ENCODE data around the gene ASB18.
"Not testable (repeated sequence)": the region's sequence is repeated elsewhere in the genome, so short reads cannot be mapped to it uniquely, and the experiment has no call there.

The ASB18 gene, protein sequence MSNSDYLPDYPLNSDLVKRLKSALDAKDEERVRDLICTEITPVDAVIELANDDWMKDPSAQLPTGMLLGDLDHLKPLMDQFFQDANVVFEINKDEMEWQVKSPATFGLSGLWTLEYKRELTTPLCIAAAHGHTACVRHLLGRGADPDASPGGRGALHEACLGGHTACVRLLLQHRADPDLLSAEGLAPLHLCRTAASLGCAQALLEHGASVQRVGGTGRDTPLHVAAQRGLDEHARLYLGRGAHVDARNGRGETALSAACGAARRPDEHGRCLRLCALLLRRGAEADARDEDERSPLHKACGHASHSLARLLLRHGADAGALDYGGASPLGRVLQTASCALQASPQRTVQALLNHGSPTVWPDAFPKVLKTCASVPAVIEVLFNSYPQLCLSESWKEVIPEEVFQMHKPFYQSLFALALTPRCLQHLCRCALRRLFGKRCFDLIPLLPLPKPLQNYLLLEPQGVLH

DNA sequence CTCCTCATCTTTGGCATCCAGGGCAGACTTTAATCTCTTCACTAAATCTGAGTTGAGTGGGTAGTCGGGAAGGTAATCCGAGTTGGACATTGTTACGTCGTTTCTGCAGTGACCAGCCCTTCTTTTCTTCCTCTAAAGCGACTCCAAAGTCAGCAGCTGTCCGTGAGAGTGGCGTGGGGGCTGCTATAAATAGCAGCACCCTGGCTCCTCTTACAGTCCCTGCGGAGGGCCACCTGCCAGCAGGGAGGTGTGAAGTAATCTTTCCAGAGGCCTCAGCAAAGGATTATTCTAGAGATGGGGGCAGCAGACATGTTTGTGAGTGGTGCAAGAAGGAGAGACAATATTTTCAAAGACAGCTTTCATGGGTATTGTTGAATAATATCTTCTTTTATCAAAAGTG lies at the start of gene ASB18:
Gene ASB18 (minus strand): TSS at position 151 of the 400 bp plus-strand sequence. CDS start 61 bp downstream, at position 90.
- DNase-seq: no peak

DNA sequence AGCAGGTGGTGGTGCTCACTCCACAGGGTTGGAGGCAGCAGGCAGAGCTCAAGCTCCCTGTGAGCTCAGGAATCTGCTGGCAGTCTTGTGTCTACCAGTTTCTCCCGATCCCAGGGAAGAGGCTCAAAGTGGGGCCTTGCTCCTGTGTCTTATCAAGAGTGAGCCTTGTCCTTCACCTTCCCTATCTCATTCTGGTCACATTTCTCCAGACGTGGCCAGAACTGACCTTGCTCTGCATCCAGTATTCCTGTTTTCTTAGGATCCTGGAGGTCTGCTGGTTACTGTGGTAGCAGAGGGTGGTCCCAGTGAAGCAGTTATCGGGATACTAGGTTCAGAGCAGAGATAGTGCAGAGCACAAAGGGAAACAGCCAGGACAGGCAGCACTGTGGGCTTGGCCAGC lies 47.1 kb upstream of the ASB18 start:
- DNase-seq: no peak

DNA sequence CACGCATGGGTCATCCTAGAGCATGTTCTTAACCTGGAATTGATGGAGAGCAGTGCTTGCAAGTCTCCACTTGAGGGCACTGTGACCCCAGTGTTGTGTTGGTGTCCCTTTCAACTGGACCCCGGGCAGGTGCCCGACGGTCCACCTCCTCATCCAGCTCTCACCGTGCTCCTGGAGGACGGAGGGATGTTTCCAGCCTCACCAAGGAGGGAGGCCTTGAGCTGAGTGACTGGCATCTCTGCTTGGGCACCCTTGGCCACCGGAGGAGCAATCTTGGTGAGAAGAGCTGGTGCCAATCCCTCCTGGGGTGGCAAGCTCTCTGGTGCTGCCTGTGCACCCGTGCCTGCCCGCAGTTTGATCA lies 45.4 kb upstream of the ASB18 start:
- peak; percentile 21 for DNase-seq

DNA sequence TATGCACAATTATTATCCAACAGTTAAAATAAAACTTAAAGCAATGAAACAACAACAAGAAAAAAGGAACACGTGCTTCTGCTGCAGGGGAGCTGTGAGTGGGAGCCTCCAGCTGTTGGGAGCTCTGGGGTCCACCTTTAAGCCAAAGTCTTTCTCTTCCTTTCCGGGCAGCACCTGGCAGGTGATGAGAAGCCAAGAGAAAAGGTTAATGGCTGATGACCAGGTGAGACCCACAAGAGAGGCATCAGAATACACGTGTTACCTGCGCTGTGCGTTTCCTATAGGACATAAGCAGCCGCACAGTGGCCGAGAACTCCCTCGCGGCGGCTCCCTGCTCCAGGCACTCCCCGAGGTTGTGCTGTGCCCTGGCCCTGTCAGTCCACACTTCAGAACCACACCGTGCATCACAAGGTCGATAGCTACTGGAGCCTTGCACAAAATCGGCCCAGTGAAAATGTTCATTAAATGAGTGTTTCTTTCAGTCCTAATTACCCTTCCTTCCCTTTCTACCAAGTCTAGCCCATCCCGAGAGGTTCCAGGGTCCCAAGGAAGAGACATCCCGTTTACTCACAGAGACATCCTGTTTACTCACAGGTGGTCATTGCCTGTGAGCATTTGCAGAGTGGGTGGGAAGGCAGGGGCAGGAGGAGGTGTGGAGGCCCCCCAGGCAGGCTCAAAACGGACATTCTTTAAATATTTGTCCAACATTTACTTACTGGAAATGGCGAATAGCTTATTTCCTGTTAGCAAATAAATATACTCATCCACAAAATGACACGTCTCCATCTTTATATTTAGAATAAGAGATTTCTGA lies 44.9 kb upstream of the ASB18 start:
- DNase-seq: no peak

DNA sequence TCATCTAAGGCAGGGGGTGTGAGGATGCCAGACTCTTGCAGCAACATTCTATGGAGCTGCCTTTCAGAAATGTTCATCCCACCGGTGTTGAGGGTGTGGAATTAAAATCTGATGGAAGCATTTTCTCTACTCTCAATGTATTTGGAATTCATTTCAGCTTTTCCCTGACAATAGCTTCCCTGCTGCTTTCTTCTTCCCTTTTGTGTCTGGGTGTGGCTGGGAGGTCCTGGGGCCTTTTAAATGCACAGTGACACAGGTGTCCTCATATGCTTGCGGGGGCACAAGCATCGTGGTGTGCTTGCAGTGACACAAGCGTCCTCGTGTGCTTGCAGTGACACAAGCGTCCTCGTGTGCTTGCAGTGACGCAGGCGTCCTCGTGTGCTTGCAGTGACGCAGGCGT lies 43.4 kb upstream of the ASB18 start:
- DNase-seq: no peak

DNA sequence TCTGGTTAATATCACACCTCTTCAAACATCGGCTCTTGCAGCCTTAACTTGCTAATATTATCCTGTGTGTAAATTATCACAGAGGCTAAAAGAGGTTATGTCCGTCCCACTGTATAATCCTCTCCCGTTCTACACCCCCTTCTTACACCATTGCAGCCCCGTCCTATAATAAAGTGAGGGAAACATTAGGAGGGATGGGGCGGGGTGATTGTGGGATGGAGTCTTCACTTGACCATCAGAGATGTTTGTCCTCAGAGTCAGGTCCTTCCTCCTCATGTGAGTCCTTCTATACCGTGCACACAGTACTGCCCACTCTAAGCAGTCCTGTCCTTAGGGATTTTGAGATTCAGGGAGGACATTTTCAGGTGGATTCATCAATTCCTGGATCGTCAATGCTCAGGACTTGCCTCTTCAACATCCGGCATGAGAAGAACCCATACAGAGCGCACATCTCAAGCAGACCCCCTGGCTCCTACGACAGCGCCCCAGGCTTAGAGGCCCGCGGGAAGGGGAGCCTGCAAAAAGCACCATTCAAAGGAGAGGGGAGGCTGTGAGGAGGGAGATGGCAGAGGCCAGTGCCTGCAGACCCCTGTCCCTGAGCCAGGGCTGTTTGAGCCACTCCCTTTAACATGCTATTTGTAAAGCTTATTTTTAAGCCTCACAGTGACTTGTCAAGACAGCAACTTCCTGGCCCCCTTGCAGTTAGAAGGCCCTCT lies 42.8 kb upstream of the ASB18 start:
- DNase-seq: no peak

DNA sequence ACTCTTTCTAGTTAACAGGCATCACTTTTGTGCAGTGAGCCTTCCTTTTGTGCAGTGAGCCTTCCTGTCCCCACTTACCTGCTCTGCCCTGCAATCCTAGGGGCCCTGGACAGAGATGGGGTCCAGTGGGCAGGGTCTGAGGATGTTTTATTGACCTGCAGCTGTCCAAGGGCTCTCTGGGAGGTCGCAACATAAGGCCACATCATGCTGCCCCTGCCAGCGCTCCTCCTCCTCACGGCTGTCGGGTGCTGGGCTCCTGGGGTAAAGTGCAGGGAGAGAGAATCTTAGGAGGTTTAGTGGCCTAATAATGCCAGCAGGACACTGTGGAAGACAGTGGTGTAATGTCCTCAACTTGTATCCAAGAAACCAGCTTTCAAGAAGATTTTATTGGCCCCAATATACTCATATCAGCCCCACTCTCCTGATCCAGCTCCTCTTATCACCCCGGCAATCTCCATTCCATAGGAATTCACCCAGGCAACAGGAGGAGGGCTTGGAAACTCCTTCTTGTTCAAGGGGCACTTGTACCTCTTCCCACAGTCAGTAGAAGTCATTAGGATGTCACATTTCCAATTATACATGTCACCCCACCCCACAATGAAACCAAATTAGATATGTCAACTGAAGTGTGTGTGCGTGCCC lies 41.9 kb upstream of the ASB18 start:
- no peak for DNase-seq

DNA sequence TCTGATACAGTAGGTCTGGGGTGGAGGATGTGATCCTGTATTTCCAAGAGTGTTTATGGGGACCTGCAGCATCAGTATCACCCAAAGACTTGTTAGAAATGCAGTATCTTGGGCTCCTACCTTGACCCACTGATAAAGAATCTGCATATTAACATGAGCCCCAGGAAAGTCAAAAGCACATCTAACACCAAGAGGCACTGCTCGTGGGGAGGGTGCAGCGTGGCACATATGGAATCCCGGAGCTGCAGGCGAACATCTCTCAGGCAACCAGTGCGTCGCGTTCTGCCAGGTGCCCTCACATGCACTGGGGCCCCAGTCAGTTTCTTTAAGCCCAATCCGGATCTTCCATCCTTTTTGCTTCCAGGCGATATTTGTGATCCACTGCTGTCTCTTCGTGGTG lies 41.3 kb upstream of the ASB18 start:
- DNase-seq: no peak

DNA sequence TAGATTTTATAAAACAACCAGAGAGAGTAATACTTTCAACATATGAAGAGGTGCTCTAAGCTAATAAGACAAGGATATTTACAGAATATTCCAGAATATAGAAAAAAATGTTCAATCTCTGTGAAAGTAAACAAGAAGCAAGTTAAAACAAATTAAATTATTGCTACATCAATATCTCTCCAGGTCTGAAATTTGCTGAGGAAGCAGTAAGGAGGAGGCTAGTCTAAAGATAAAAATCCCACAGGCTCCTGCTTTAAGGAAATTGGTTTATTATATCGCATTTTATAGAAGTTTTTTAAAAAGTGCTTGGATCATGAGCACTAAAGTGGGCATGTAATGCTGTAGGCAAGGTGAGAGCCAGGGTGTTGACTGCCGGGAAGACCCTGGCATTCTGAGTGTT lies 39.7 kb upstream of the ASB18 start:
- DNase-seq: no peak

DNA sequence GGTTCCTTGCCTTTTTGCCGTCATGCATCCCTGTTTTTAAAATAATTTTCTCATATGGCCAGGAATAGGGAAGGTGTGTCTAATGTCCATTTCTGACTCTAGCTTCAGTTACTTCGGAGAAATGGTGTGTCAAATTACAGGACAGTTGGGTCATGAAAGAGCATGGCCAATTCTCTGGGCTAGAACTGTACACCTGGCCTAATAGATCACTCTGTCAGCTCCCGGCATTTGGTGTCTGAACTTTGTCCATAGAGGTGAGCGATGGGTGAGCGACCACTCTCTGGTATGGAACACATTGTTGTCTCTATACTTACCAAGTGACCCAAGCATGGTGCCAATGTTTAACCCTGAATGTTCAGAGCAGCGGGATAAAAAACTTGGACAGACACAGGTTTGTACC lies 38.3 kb upstream of the ASB18 start:
- DNase-seq: no peak

DNA sequence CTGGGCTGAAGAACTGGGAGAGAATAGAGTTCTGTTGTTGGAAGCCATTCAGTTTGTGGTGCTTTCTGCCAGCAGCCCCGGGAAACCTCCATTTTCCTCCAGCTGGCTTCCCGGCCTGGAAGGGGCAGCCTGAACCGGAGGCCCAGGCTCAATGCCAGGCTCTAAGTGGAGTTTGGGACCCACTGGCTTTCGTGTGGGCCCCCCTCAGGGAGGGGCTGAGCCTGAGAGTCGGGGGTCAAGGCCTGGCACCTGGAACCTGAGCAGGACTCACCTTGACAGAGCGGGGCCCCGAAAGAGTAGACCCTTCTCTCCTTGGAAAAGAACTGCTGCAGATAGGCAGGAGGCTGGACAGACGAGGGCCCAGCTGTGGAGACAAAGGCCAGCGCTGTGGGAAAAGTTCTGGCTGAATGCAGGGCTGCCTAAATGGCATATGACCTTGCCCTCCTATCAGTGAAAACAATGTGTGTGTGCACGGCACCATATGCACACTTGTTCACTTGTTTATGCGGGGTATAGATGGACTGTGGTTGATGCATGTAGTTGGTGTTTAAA lies 34.8 kb upstream of the ASB18 start:
- DNase-seq: no peak

DNA sequence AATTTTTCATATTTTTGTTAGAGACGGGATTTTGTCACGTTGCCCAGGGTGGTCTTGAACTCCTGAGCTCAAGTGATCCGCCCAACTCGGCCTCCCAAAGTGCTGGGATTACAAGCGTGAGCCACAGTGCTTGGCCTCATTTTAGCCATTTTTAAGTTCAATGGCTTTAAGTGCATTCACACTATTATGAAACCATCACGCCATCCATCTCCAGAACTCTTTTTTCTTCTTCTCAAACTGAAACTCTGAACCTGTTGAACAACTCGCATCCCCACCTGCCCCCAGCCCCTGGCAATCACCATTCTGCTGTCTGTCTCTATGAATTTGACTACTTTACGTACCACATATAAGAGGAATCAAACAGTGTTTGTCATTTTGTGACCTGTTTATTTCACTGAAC lies 31.3 kb upstream of the ASB18 start:
- no peak for DNase-seq

DNA sequence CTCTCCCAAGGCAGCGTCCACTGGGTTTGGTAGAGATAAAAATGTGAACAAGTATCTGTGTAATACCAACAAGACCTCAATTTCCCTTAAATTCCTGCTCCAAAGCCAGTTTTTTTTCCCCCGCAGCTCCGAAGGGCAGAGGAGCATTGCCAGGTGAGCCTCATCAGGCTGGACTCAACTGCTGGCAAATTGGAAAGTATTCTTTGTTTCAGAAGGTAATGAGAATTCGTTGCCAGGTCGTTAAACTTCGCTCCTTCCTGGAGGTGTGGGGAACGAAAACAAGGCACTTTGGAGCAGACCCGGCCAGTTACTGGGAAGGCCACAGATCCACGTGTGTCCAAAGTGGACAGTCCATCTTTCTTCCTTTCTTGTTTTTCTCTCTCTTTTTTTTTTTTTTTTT lies 30.4 kb upstream of the ASB18 start:
- no peak for DNase-seq

DNA sequence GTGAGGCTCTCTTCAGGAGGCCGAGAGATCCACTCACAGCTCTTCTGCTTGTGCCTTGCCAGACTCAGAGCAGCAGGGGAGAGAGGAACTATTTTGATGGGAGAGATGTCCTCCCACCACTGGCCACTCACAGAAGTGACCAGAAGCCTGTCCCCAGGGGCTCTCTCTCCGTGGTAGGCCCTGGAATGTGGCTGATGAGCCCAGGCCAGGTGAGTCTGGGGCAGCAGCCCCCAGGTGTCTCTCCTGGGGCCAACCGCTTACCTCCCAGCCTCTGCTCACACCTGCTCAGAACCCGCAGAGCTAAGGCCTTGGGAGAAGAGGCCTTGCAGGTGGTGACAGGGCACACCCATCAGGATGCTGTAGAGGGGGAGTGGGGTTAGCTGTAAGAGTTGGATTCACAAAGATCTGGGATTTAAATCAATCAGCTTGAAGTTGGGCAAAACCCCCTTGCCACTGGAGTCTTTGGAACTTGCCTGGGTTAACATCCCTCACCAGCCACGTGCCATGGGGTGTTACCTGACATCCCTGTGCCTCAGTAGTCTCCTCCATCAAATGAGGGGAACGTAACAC lies 29.1 kb upstream of the ASB18 start:
- no peak for DNase-seq

DNA sequence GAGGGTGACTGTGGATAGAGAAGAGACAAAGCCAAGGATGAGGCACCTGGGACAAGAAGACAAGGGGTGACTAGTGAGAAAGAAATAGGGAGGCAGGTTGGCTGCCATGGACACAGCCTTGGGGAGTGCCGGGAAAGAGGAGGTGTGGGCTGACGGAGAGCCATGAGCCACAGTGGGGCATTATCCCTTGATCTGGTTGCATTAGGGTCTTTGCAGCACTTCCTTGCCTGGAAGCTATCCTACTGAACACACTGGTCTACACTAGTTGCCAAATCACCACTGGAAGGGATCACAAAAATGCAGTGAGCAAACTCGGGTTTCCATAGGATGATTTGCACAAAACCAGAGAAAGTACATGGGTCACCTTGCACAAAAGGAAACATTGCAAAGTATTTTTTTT lies 27.7 kb upstream of the ASB18 start:
- DNase-seq: no peak

DNA sequence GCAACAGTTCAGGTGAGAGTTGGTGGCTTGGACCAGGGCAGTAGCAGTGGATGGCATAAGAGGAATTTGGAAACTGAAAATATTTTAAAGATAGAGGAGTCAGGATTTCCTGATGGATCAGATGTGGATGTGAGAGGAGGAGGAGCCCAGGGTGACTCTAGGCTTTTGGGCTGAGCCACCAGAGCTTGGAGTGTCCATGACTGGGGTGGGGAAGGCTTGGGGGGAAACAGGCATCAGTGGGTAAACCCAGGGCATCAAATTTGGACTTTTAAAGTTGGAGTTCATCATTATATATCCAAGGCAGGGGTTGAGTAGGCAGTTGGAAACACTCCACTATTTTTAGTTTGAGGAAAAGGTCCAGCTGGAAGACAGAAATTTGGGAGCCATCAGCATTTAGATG lies 27.3 kb upstream of the ASB18 start:
- no peak for DNase-seq

DNA sequence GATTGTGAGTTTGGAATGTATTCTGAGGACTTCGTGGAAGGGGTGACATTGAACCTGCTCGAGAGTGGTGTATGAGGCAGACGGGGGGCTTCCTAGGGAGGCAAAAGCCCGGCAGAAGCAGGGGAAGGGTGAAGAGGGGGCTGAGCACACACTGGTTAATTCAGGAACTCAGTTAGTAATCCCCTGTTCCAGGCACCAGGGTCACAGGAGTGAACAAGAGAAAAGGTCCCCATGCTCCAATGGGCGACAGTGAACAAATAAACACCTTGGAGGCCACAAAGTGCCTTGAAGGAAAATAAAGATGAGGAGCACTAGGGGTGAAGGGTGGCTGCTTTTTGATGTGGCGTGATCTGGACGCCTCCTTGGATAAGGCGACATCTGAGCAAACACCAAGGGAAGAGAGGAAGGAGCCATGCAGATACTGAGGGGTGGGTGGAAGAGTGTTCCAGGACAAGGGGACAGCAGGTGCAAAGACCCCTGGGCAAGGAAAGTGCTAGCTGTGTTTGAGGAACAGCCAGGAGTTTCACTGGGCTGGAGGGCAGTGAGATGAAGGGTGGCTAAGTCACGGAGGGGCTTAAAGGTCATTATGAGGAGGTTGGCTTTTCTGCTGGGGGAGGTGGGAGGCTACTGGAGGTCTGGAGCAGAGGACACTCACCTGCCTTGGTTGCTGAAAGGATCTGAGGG lies 26.7 kb upstream of the ASB18 start:
- no peak for DNase-seq

DNA sequence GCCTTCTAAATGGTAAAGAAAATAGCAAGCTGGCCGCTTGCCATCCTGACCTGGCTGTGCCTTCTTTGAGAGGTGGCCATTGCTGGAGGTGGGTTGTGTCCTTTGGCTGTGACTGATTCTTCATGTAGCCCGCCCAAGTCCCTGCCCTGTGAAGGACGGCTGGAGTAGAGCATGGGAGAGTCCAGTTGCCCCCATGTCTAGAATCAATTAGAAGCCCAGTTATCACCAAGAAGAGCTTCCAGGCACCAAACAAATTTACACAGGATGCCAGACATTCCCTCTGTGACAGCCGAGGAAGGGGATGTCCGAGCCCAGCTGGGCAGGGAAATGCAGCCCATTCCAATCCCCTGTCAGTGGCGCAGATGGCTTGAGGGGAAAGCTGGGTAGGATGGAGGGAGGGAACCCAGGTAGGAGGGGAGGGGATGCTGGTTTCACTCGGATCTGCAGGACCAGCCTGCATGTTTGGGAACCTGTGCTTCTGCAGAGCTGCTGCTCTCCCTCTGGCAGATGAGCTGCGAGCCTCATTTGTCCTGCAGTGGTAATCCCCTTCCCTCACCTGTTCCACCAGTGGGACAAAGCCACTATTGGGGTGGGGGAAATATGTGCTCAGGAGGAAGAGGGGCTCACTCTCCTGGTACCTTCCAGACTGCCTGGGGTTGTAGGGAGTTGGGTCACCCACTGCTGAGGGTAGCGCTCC lies 25.7 kb upstream of the ASB18 start:
- DNase-seq: no peak

DNA sequence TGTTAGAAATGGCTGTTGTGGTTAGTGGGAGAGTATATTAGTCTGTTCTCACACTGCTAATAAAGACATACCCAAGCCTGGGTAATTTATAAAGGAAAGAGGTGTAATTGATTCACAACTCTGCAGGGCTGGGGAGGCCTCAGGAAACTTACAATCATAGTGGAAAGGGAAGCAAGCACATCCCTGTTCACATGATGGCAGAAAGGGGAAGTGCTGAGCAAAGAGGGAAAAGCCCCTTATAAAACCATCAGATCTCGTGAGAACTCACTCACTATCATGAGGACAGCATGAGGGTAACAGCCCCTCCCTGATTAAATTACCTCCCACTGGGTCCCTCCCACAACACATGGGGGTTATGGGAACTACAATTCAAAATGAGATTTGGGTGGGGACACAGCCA lies 24.2 kb upstream of the ASB18 start:
- not testable (repeated sequence) for DNase-seq

DNA sequence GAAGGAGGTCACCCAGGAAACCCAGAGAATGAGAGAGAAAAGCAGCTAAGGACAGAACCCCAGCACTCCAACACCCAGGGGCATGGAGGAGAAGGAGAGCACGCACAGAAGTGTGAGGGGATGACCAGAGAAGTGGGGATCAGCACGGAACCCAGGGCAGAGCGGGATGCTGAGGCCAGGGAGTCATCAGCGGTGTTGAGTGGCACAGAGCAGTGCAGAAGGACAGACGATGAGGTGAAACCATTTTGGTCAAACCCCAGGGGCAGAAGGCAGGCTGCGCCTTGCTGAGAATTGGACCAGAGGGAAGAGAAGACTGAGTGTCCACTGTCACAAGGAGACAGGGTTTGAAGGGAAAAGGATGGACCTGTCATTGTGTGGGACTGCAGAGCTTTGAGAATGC lies 23.4 kb upstream of the ASB18 start:
- DNase-seq: no peak

DNA sequence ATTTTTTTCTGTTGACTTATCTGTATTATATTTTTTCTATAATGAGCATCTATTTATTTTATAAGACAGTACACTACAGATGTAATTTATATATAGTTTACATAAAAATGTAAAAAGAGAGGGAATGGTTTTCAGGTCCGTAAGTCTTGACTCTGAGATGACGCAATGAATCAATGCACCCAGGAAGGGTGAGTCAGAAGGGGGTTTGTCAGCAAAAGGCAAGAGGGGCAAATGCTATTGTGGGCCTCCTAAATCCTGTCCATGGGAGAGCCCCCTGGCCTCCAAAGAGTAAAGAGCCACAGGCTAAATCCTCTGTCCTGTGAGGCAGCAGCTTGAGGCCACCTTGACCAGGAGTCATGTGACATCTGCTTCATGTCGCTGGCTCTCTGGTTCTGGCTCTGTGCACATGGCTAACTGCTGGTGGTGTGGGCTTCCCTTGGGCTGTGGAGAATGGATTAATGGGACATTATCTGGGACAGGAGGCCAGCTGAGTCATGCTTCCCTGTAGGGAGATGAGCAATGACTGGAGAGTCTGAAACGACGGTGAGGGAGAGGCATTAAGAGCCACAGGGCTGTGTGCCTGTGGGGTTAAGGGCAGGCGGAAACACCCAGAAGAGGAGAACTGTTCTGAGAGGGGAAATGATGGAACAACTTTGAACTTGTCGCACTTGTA lies 22.8 kb upstream of the ASB18 start:
- no peak for DNase-seq

All from activated CD4-positive, alpha-beta T cell treated with anti-CD3 and anti-CD28 coated beads for 48 hours (primary cell).